Measurements from ENCODE around the gene ITPR1.

GRCh38 chr3:4751502-4752101, 258.5 kb downstream of the ITPR1 start:
- TF ChIP-seq CTCF (IDR thresholded peaks at IDR 0.05) (no peak), POLR2A (IDR thresholded peaks at IDR 0.05) (no peak), EP300 (IDR thresholded peaks at IDR 0.05) (peak in 1 of 2 donors; percentile 61)
